GM23338 (cell line): ENCODE results near the gene WIPI1. TPM values are rescaled to one million over a fixed set of nuclear protein-coding genes. Genes with fewer than 3 reads are reported as not detected.

Source experiments
- STAT1 ChIP-seq: IDR thresholded peaks from one replicate; pipeline ENCODE4 v1.6.1; 2016; ENCODE audit warnings: antibody characterized with exemption; ENCODE audit not compliant: unreplicated experiment
- polyA plus RNA-seq: library from polyadenylated mRNA; unstranded; fragments of >200 nt; fragmentation: Nextera tagmentation; extraction: Ambion mirVana; gene quantifications from 2 replicates; pipeline ENCODE4 v1.2.1, GENCODE V29; 2016
- total RNA-seq: library from RNA; depleted of rRNA; stranded (reverse); fragments of >200 nt; shearing (Covaris generic); gene quantifications from 2 replicates; pipeline ENCODE4 v1.2.3, GENCODE V29; 2014
- TF ChIP-seq, protein P1 (sequence below): IDR thresholded peaks from one replicate; pipeline ENCODE4 v1.6.1; 2018; ENCODE audit warnings: antibody characterized with exemption; ENCODE audit not compliant: unreplicated experiment
- TF ChIP-seq, protein P2 (sequence below): fragments of 250-450 bp; sonication (Bioruptor Pico); IDR thresholded peaks from 2 replicates; pipeline ENCODE4 v1.5.0; 2020; ENCODE audit warnings: mild to moderate bottlenecking, moderate library complexity

Gene WIPI1
- total and polyA plus RNA-seq, 2 experiments from 2014 or later: 24.1 to 29.3 TPM

DNA sequence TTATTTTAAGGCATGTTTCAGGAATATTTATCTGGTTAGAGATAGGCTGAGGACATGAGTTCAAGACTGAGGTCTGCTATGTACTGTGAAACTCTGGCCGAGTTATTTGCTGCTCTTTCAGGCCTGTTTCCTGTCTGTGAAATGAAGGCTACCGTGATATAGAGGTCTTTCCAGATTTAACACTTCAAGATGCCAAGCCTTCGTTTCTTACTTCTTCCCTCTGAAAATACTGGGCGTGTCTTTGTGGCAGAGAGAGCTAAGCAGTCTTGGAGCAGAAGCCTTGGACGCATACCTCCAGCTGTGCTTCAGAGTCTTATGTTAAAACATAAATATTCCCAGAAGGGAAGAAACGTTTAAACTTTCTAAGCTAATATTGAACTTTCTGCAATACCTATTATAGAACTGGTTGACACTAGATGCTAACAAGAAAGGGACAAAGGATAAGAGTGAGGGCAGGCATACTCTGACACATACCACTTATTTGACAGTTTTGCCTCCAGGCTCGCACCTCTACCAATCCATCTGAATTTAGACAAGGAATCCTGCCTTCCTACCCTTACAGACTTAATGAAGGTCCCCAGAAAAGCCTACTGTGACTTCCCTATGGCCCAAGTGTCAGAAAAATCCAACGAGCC, 17.5 kb downstream of the WIPI1 start (continued):
- TF ChIP-seq STAT1: no peak
- TF ChIP-seq, protein P1, sequence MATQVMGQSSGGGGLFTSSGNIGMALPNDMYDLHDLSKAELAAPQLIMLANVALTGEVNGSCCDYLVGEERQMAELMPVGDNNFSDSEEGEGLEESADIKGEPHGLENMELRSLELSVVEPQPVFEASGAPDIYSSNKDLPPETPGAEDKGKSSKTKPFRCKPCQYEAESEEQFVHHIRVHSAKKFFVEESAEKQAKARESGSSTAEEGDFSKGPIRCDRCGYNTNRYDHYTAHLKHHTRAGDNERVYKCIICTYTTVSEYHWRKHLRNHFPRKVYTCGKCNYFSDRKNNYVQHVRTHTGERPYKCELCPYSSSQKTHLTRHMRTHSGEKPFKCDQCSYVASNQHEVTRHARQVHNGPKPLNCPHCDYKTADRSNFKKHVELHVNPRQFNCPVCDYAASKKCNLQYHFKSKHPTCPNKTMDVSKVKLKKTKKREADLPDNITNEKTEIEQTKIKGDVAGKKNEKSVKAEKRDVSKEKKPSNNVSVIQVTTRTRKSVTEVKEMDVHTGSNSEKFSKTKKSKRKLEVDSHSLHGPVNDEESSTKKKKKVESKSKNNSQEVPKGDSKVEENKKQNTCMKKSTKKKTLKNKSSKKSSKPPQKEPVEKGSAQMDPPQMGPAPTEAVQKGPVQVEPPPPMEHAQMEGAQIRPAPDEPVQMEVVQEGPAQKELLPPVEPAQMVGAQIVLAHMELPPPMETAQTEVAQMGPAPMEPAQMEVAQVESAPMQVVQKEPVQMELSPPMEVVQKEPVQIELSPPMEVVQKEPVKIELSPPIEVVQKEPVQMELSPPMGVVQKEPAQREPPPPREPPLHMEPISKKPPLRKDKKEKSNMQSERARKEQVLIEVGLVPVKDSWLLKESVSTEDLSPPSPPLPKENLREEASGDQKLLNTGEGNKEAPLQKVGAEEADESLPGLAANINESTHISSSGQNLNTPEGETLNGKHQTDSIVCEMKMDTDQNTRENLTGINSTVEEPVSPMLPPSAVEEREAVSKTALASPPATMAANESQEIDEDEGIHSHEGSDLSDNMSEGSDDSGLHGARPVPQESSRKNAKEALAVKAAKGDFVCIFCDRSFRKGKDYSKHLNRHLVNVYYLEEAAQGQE: no peak
- TF ChIP-seq, protein P2, sequence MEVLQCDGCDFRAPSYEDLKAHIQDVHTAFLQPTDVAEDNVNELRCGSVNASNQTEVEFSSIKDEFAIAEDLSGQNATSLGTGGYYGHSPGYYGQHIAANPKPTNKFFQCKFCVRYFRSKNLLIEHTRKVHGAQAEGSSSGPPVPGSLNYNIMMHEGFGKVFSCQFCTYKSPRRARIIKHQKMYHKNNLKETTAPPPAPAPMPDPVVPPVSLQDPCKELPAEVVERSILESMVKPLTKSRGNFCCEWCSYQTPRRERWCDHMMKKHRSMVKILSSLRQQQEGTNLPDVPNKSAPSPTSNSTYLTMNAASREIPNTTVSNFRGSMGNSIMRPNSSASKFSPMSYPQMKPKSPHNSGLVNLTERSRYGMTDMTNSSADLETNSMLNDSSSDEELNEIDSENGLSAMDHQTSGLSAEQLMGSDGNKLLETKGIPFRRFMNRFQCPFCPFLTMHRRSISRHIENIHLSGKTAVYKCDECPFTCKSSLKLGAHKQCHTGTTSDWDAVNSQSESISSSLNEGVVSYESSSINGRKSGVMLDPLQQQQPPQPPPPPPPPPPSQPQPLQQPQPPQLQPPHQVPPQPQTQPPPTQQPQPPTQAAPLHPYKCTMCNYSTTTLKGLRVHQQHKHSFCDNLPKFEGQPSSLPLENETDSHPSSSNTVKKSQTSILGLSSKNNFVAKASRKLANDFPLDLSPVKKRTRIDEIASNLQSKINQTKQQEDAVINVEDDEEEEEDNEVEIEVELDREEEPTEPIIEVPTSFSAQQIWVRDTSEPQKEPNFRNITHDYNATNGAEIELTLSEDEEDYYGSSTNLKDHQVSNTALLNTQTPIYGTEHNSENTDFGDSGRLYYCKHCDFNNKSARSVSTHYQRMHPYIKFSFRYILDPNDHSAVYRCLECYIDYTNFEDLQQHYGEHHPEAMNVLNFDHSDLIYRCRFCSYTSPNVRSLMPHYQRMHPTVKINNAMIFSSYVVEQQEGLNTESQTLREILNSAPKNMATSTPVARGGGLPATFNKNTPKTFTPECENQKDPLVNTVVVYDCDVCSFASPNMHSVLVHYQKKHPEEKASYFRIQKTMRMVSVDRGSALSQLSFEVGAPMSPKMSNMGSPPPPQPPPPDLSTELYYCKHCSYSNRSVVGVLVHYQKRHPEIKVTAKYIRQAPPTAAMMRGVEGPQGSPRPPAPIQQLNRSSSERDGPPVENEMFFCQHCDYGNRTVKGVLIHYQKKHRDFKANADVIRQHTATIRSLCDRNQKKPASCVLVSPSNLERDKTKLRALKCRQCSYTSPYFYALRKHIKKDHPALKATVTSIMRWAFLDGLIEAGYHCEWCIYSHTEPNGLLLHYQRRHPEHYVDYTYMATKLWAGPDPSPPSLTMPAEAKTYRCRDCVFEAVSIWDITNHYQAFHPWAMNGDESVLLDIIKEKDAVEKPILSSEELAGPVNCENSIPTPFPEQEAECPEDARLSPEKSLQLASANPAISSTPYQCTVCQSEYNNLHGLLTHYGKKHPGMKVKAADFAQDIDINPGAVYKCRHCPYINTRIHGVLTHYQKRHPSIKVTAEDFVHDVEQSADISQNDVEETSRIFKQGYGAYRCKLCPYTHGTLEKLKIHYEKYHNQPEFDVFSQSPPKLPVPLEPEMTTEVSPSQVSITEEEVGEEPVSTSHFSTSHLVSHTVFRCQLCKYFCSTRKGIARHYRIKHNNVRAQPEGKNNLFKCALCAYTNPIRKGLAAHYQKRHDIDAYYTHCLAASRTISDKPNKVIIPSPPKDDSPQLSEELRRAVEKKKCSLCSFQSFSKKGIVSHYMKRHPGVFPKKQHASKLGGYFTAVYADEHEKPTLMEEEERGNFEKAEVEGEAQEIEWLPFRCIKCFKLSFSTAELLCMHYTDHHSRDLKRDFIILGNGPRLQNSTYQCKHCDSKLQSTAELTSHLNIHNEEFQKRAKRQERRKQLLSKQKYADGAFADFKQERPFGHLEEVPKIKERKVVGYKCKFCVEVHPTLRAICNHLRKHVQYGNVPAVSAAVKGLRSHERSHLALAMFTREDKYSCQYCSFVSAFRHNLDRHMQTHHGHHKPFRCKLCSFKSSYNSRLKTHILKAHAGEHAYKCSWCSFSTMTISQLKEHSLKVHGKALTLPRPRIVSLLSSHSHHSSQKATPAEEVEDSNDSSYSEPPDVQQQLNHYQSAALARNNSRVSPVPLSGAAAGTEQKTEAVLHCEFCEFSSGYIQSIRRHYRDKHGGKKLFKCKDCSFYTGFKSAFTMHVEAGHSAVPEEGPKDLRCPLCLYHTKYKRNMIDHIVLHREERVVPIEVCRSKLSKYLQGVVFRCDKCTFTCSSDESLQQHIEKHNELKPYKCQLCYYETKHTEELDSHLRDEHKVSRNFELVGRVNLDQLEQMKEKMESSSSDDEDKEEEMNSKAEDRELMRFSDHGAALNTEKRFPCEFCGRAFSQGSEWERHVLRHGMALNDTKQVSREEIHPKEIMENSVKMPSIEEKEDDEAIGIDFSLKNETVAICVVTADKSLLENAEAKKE (CRISPR knock-in tag): no peak
